Measurements from ENCODE around the gene SCLT1. TPM values are rescaled to one million over a fixed set of nuclear protein-coding genes. Genes with fewer than 3 reads are reported as not detected.

Gene SCLT1
- total RNA-seq, 1 experiment from 2014 or later, result 13.3 TPM

DNA sequence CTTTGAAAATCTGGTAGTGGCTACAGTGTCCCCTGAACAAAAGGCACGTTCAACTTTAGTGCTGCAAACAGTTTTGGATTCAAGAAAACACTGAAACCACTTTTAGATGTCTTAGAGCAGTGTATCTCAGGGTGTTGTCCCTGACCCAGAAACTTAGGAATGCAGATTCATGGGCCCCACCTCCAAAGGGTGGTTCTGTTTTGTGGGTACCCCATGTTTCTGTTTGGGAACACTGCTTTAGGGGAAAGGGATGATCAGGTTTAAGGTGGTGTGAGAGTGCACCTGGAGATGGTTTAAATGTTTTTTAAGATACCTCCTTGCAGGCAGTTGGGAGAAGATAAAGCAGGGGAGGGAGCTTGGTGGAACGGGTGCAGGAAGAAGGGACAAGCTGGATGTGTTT lies 228.2 kb downstream of the SCLT1 start (continued):
- TF ChIP-seq, protein P1, sequence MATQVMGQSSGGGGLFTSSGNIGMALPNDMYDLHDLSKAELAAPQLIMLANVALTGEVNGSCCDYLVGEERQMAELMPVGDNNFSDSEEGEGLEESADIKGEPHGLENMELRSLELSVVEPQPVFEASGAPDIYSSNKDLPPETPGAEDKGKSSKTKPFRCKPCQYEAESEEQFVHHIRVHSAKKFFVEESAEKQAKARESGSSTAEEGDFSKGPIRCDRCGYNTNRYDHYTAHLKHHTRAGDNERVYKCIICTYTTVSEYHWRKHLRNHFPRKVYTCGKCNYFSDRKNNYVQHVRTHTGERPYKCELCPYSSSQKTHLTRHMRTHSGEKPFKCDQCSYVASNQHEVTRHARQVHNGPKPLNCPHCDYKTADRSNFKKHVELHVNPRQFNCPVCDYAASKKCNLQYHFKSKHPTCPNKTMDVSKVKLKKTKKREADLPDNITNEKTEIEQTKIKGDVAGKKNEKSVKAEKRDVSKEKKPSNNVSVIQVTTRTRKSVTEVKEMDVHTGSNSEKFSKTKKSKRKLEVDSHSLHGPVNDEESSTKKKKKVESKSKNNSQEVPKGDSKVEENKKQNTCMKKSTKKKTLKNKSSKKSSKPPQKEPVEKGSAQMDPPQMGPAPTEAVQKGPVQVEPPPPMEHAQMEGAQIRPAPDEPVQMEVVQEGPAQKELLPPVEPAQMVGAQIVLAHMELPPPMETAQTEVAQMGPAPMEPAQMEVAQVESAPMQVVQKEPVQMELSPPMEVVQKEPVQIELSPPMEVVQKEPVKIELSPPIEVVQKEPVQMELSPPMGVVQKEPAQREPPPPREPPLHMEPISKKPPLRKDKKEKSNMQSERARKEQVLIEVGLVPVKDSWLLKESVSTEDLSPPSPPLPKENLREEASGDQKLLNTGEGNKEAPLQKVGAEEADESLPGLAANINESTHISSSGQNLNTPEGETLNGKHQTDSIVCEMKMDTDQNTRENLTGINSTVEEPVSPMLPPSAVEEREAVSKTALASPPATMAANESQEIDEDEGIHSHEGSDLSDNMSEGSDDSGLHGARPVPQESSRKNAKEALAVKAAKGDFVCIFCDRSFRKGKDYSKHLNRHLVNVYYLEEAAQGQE (IDR thresholded peaks at IDR 0.05; ENCODE audit: low read depth), result no peak
- TF ChIP-seq RAD21 (IDR thresholded peaks at IDR 0.05; ENCODE audit: low read depth) (no peak), FOSL1 (IDR thresholded peaks at IDR 0.05; ENCODE audit: low read depth) (no peak)

DNA sequence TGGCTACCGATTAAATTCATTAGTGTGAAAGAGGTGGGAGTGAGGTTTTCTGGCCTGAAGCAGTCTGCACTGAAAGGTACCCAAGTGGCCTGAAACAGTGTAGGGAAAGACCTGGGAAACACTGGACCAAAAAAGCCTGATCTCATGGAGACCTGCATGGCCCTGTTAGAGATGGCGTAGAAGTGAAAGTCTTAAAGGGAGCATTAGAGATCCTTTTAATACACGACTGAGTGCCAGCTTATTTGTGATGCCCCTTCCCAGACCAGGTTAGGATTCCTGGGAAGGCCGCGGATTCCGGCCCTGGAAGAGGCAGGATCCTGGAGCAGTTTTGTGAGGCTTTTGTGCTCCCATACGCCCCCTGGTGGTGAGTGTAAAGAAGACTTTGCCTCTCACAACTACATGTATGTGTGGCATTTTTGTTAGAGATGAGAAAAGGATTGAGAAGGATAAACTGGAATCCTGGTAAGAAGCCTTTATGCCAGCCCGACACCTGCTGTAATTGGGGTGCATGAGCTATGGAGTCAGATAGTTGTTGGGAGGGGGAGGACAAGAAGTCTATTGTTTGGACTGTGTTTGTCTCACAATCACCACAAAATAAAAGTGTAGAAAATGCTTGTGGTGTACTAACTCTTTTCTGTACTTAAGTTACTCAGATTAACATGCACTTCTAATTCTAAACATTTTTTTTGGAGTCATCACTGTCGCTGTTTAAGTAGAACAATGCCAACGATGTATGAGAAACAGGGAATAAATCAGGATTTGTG lies 229.8 kb downstream of the SCLT1 start:
- POLR2A ChIA-PET, result no interaction called here
- BruUV-seq (replicated peaks), result no TSS peak
- TF ChIP-seq, protein P2, sequence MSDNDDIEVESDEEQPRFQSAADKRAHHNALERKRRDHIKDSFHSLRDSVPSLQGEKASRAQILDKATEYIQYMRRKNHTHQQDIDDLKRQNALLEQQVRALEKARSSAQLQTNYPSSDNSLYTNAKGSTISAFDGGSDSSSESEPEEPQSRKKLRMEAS (IDR thresholded peaks at IDR 0.05), result no peak
- TF ChIP-seq POLR2A (IDR thresholded peaks at IDR 0.05; ENCODE audit: borderline replicate concordance, extremely low read depth, insufficient read depth, insufficient read length), result no peak
- TF ChIP-seq, protein P3, sequence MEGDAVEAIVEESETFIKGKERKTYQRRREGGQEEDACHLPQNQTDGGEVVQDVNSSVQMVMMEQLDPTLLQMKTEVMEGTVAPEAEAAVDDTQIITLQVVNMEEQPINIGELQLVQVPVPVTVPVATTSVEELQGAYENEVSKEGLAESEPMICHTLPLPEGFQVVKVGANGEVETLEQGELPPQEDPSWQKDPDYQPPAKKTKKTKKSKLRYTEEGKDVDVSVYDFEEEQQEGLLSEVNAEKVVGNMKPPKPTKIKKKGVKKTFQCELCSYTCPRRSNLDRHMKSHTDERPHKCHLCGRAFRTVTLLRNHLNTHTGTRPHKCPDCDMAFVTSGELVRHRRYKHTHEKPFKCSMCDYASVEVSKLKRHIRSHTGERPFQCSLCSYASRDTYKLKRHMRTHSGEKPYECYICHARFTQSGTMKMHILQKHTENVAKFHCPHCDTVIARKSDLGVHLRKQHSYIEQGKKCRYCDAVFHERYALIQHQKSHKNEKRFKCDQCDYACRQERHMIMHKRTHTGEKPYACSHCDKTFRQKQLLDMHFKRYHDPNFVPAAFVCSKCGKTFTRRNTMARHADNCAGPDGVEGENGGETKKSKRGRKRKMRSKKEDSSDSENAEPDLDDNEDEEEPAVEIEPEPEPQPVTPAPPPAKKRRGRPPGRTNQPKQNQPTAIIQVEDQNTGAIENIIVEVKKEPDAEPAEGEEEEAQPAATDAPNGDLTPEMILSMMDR (IDR thresholded peaks at IDR 0.05 in 2 of 3, conservative IDR thresholded peaks at IDR 0.05 in 1 of 3; ENCODE audit: borderline replicate concordance in 1 of 3, insufficient read depth in 1 of 3, low read depth in 2 of 3, low read length in 2 of 3), result peak; percentile 80 to 87 (median 85)
- no peak for TF ChIP-seq ZFX (IDR thresholded peaks at IDR 0.05)
- TF ChIP-seq RAD21 (IDR thresholded peaks at IDR 0.05; ENCODE audit: low read depth), result peak; percentile 71
- TF ChIP-seq EZH2phosphoT487 (IDR thresholded peaks at IDR 0.05; ENCODE audit: borderline replicate concordance), result no peak
- no peak for TF ChIP-seq TCF7L2 (IDR thresholded peaks at IDR 0.05; ENCODE audit: borderline replicate concordance, extremely low read depth, insufficient read depth, insufficient read length)
- Histone ChIP-seq H3K4me3 (replicated peaks in 1 of 2; ENCODE audit: low read depth in 1 of 2, low read length in 2 of 2) (no peak overlapping the region), H3K36me3 (ENCODE audit: control insufficient read depth in 1 of 2, insufficient read depth in 2 of 2, low read length in 2 of 2) (peaks cover 2 to 4% of the 10 kb centered on the region in 2 experiments; a peak in 2 of 4 replicates), H3K27me3 (ENCODE audit: insufficient read depth, low read length) (no peaks in the 10 kb centered on the region), H3K27ac (ENCODE audit: low read depth, low read length) (no peak overlapping the region), H3K9ac (ENCODE audit: low read length) (no peak overlapping the region), H3K9me3 (ENCODE audit: control insufficient read depth in 1 of 2, insufficient read depth in 1 of 2, low read depth in 1 of 2, low read length in 2 of 2) (no peaks in the 10 kb centered on the region), H3K4me2 (ENCODE audit: low read length) (no peak overlapping the region), H3K4me1 (ENCODE audit: control insufficient read depth in 1 of 2, insufficient read depth in 2 of 2, low read length in 2 of 2) (no peaks in the 10 kb centered on the region), H4K20me1 (ENCODE audit: insufficient read depth) (no peaks in the 10 kb centered on the region), H3K9me2 (ENCODE audit: insufficient read depth) (no peaks in the 10 kb centered on the region), H3K79me2 (ENCODE audit: insufficient read depth, low read length) (no peaks in the 10 kb centered on the region), H2AFZ (ENCODE audit: low read depth, low read length, poor library complexity, severe bottlenecking) (no peak overlapping the region)
- RAD21 ChIA-PET (ENCODE audit: low non-redundant PET in 1 of 2, low total read pairs in 2 of 2, uncharacterized antibody in 2 of 2, unreplicated experiment in 2 of 2), result no interaction called here
- intact Hi-C loops (cut with micrococcal nuclease), result loop anchor here (1.0 to 2.0 kb wide), 6 partner anchors 55 to 672 kb away; partner anchors contain the start of gene JADE1
- ATAC-seq (peak; percentile 92), DNase-seq (ENCODE audit: low read depth, low spot score) (peak; percentile 42)
- CTCF ChIA-PET, result no interaction called here

All from HCT116 (cell line).